Activated CD8-positive, alpha-beta memory T cell treated with anti-CD3 and anti-CD28 coated beads for 36 hours (primary cell): ENCODE results near the gene TANGO6. TPM values are rescaled to one million over a fixed set of nuclear protein-coding genes. Genes with fewer than 3 reads are reported as not detected.

ENCODE experiments used
- CTCF ChIA-PET: fragments of 350-600 bp; sonication (Branson Sonifier 250); formaldehyde crosslinking; loops from one replicate; lab custom pipeline; 2021; ENCODE audit warnings: antibody characterized with exemption; lab: Charles Lee
- POLR2A ChIA-PET: fragments of 350-600 bp; sonication (Branson Sonifier 250); formaldehyde crosslinking; loops from one replicate; lab custom pipeline; 2021; ENCODE audit warnings: antibody characterized with exemption; lab: Charles Lee
- total RNA-seq, 2 experiments: library from RNA; stranded (reverse); gene quantifications; one replicate each; pipeline ENCODE4 v1.2.3, GENCODE V29; 2021

Gene TANGO6
- total RNA-seq, 2 experiments from 2014 or later: 28.1 to 32.6 TPM

- ChIA-PET CTCF (interaction anchor here (1.3 kb wide), 1 partner anchor 12 kb away, joined by 3 read pairs; no protein-coding TSS in a partner anchor), POLR2A (no interaction called here)
Observed at GRCh38 chr16:69064764-69065313, 221.5 kb downstream of the TANGO6 start.

DNA sequence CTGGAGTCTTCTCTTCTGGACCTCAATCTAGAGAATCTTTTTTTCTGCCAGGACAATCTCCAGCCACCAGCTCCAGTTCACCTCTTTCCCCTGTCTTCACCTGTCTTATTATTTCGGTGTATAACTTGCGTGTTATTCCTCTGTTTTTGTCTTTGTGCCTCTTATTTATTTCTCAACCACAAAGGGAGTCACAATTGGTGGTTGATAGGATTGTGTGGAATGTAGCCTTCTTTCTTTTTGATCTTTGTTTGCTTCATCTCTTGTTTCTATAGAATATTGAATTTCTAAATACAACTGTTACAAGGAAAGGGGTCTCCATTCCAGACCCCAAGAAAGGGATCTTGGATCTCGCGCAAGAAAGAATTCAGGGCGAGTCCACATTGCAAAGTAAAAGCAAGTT, 226.2 kb downstream of the TANGO6 start:
- ChIA-PET CTCF (no interaction called here), POLR2A (no interaction called here)

- POLR2A ChIA-PET: no interaction called here
- CTCF ChIA-PET: no interaction called here
Observed at GRCh38 chr16:69071036-69071435, 227.7 kb downstream of the TANGO6 start.

DNA sequence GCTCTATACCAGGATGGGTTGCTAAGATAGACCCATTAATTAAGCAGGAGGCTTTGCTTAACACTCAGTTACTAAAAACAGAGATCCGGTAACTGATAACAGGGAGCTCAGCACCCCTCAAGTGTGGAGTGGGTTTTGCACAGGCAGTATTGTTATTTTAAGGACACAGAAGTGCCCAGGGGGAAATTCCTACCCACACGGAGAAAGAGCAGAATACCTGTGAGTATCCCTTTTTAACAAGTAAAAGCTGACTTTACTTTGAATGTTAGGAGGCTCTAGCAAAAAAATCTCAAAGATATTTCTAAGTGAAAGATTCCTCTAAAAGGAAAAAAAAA, 229.3 kb downstream of the TANGO6 start:
- CTCF ChIA-PET: interaction anchor here (0.7 kb wide), 1 partner anchor 14 kb away, joined by 4 read pairs; no protein-coding TSS in a partner anchor
- POLR2A ChIA-PET: interaction anchor here (0.6 kb wide), 1 partner anchor 60 kb away, joined by 4 read pairs; the partner anchor contains the start of genes CHTF8 and UTP4

DNA sequence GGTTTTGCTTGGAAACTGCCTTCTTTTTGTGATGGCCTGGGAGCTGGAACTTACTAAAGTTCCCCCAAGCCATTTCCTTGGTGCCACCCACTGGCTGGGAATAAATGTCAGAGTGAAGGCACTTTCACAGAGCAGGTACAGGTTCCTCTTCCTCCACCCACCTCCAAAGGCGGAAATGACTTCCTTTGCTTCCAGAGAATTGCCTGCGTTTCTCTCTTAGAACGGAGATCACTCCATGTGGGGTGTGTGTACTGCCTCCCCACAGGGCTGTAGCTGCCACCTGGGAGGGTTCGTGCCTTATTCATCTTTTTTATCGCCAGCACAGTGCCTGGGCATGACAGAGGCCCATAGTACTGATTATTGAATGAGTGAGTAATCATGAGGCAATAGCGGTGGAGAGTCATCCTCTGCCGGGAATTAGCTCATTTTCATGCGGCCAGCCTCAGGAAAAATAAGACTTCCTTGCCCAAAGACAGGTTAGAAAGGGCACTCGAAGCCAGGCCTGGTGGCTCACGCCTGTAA, 229.9 kb downstream of the TANGO6 start:
- ChIA-PET CTCF (no interaction called here), POLR2A (interaction anchor here (0.6 kb wide), 2 partner anchors 59 to 201 kb away, joined by 4 read pairs; partner anchors contain the start of genes CHTF8 and UTP4)

DNA sequence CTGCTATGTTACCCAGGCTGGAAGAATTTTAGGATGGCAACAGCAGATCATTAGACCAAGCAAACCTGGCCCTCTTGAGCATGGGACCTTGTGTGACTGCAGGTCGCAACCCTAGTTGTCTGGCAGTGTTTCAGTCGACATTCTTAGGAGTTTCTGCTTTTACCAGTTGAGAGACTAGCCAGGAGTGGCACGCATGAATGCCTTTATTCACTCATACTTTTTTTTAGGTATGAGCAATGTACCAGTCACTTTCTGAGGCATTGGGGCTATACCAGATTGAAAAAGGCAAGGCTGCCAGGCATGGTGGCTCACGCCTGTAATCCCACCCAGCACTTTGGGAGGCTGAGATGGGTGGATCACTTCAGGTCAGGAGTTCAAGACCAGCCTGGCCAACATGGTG, 233.9 kb downstream of the TANGO6 start:
- POLR2A ChIA-PET: no interaction called here
- CTCF ChIA-PET: no interaction called here

DNA sequence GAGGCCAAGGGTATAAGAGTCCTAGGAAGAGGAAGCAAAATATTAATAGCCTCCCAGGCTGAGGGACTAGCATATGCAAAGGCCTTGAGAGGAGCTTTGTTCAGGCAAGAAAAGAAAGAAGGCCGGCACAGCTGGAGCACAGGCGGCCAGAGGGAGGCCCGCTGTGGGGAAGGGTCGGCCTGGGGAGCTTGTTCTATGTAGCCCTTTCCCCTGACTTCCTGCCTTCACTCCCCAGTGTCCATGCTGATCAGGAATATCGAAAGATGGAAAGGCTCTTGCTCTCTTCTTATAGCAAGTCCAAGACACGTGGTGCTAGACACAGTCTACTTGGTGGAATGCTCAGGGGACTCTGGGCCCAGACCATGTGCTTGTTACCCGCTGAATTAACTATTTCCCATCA, 234.7 kb downstream of the TANGO6 start:
- ChIA-PET POLR2A (no interaction called here), CTCF (no interaction called here)

- ChIA-PET POLR2A (no interaction called here), CTCF (interaction anchor here (0.5 kb wide), 1 partner anchor 10 kb away, joined by 3 read pairs; no protein-coding TSS in a partner anchor)
Observed at GRCh38 chr16:69079697-69080096, 236.4 kb downstream of the TANGO6 start.

GRCh38 chr16:69083306-69083941, 240.1 kb downstream of the TANGO6 start:
- POLR2A ChIA-PET: no interaction called here
- CTCF ChIA-PET: interaction anchor here (0.7 kb wide), 2 partner anchors 38 to 141 kb away, joined by 3 to 5 read pairs; no protein-coding TSS in a partner anchor

GRCh38 chr16:69084289-69084688, 241.0 kb downstream of the TANGO6 start:
- ChIA-PET POLR2A (interaction anchor here (0.6 kb wide), 1 partner anchor 8 kb away, joined by 7 read pairs; no protein-coding TSS in a partner anchor), CTCF (interaction anchor here (0.7 kb wide), 1 partner anchor 38 kb away, joined by 3 read pairs; no protein-coding TSS in a partner anchor)

DNA sequence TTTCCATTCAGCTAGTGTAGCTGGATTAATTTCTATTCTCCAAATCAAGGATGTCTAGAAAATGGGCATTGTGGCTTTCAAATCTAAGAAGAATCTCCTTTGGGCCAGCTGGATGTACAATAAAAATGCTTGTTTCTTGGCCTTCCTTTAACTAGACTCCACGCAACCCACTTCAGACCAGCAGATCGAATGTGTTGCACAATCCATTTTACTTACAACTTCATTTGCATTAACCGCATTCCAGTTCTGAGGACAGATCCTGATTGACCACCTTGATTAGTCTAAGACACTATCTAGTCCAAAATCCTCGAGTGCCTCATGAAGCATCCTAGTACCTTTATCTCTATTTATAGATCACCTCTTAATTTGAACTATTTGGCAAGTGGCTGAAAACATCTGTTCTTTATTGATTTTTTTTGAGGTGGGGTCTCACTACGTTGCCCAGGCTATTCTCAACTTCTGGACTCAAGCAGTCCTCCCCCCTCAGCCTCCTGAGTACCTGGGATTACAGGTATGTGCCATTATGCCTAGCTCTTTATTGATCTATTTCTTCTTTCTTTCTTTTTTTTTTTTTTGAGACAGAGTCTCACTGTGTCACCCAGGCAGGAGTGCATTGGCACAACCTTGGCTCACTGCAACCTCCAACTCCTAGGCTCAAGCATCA, 241.8 kb downstream of the TANGO6 start:
- CTCF ChIA-PET: no interaction called here
- POLR2A ChIA-PET: no interaction called here

DNA sequence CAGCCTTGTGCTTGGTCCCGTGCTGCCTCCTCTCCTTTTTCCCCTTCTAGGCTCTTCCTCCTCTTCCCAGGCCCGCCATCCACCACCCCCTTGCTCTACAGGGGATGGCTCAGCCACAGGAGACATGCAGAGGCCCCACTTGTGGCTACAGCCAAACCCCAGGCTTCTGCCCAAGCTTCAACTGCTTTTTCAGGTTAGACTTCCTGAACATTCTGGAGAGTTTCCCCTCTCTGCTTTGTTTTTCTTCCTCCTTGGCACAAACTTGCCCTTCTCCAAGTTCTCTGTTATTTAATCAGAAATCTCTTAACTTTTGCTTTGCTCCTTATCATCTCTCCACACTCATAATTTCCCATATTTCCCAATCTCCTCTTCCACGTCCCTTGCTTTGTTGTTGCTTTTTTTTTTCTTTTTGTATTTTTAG, 243.8 kb downstream of the TANGO6 start:
- CTCF ChIA-PET: no interaction called here
- POLR2A ChIA-PET: no interaction called here

GRCh38 chr16:69088684-69089083, 245.4 kb downstream of the TANGO6 start:
- POLR2A ChIA-PET: no interaction called here
- CTCF ChIA-PET: no interaction called here

GRCh38 chr16:69089091-69089910, 246.0 kb downstream of the TANGO6 start:
- CTCF ChIA-PET: no interaction called here
- POLR2A ChIA-PET: no interaction called here

GRCh38 chr16:69093974-69094373, 250.6 kb downstream of the TANGO6 start:
- ChIA-PET POLR2A (no interaction called here), CTCF (no interaction called here)

DNA sequence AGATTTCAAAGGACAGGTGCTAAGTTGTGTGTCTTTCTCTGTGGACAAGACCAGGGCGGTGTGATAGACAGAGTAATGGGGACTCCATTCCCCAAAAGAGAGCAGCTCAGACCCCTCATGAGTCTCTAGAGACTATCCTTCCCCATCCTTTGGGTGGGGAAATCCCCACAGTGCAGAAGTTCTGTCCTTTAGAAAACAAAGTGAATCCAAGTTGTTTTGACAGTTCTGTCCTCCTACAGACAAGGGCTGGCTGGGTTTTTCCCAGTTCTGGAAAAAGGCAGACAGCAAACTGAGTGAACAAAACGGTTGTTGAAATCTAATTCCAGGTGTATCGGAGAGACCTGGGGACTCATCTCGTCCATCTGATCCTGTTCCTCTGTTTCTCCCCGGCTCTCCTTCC, 251.2 kb downstream of the TANGO6 start:
- ChIA-PET POLR2A (no interaction called here), CTCF (no interaction called here)

DNA sequence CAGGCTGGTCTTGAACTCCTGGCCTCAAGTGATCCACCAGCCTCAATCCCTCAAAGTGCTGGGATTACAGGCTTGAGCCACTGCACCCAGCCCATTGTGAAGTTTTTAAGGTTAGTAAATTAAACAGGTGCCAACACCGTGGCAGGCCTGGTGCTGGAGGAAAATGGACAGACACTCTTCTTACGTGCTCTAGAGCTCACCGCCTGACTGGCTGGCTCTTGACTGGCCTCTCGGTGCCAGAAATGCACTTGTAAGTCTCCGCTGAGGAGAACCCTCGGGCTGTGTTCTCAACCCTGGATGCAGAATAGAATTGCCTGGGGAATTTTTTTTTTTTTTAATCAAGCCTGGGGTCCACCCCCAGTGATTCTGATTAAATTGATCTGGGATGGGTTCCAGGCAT, 251.9 kb downstream of the TANGO6 start:
- ChIA-PET POLR2A (no interaction called here), CTCF (no interaction called here)

DNA sequence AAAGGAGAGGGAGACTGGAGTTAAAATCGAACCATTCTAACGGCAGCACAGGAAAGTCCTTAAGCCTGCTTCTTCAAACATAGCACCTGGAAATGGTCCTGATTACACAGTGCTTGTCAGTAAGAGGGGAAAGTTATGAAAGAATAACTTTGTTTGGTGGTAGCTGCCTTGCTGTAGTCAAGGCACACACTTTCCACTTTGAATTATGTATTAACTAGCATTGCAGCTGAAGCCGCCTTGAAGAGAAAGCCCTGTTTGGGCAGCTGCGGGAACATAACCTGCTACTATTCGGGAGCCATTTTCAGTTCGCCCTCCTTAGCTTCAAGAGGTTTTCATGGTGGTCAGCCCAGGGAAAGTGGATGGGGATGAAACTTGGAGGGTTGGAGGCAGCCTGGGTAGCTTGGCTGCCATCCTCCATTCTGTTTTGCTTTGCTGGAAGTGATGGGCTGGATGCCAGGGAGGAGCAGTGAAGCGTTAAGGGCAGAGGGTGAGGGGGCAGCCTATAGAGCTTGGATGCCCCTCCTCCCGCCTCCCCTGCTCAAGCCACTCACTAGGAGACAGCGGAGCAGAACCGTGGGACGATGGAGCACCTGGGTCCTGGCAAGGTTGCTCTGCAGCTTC, 256.9 kb downstream of the TANGO6 start:
- ChIA-PET CTCF (interaction anchor here (1.0 to 1.1 kb wide), 2 partner anchors 13 to 397 kb away, joined by 3 read pairs; no protein-coding TSS in a partner anchor), POLR2A (no interaction called here)
